ENCODE data around the gene TXNRD1.

Gene TXNRD1

DNA sequence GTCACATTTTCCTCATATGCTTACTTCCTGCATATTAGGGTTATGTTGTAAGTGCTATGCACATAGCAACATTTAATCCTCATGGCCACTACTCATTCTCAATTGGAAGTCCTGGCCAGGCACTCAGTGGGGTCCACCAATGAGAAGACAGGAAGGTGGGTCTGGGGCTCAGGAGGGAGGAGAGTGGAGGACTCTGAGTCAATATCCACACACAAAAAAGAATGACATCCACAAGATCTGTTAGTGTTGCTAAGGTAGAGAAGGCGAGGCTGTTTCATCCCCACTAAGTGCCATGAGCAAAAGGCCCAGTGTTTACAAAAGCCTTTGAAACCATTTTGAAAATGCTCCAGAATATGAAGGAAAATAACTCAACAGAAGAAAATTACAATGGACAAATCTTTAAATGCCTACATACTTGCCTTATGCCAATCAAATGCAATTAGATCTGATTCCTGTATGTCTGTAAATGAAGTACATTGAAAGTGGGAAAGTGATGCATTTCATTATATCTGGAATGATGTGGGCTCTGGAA lies 141.9 kb downstream of the TXNRD1 start:
- H3K4me3 ChIP-seq (ENCODE audit: control insufficient read depth, low read depth, low read length) = no peak overlapping the region
- peak; percentile 51 for DNase-seq (ENCODE audit: low read depth)
- TF ChIP-seq, protein P1, sequence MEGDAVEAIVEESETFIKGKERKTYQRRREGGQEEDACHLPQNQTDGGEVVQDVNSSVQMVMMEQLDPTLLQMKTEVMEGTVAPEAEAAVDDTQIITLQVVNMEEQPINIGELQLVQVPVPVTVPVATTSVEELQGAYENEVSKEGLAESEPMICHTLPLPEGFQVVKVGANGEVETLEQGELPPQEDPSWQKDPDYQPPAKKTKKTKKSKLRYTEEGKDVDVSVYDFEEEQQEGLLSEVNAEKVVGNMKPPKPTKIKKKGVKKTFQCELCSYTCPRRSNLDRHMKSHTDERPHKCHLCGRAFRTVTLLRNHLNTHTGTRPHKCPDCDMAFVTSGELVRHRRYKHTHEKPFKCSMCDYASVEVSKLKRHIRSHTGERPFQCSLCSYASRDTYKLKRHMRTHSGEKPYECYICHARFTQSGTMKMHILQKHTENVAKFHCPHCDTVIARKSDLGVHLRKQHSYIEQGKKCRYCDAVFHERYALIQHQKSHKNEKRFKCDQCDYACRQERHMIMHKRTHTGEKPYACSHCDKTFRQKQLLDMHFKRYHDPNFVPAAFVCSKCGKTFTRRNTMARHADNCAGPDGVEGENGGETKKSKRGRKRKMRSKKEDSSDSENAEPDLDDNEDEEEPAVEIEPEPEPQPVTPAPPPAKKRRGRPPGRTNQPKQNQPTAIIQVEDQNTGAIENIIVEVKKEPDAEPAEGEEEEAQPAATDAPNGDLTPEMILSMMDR (conservative IDR thresholded peaks at IDR 0.05; ENCODE audit: control insufficient read depth, insufficient read depth, low read depth, low read length) = no peak

DNA sequence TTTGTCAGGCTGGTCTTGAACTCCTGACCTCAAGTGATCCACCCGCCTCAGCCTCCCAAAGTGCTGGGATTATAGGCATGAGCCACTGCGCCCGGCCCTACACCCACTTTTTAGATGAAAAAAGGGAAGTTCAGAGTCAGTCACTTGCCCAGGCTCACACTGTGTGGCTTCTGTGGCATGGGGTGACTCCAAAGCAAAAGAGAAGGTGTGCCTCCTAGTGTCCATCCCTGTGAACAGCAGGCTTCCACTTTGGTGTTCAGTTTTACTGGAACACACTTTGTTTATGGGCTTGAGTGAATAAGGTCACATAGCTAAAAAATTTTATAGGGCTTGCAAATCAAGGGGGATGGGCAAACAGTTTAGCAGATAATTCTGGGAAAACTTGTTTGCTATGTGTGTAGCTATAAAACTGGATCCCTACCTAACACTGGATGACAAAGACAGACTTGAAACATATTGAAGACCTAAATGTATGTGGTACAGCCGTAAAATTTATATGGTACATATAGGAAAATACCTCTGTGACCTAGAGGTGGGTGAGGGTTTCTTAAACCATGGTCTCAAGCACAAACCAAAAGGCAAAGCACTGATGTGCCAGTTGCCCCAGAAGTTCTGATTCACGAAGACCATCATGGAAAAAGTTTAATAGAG lies 142.9 kb downstream of the TXNRD1 start:
- TF ChIP-seq, protein P1 (conservative IDR thresholded peaks at IDR 0.05; ENCODE audit: control insufficient read depth, insufficient read depth, low read depth, low read length) = peak; percentile 94
- DNase-seq (ENCODE audit: low read depth) = peak; percentile 58
- no peak overlapping the region for H3K4me3 ChIP-seq (ENCODE audit: control insufficient read depth, low read depth, low read length)

DNA sequence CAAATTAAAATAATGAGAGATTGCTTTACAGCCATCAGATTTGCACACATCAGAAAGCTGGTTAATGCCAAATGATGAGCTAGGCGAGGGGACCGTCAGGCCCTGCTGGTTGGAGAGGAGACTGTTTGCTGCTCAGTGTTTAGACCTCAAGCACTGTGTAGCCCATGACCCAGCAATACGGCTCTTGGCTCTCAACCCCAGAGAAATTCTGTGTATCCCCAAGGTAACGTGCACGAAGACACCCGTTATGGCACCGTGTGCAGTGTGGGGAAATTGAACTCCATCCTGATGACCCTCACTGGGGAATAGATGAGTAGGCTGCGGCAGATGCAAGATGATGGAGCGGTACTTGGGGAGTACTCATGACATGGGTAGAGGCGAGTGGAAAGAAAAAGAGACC lies 143.6 kb downstream of the TXNRD1 start:
- TF ChIP-seq, protein P1 (conservative IDR thresholded peaks at IDR 0.05; ENCODE audit: control insufficient read depth, insufficient read depth, low read depth, low read length) = no peak
- no peak for DNase-seq (ENCODE audit: low read depth)
- H3K4me3 ChIP-seq (ENCODE audit: control insufficient read depth, low read depth, low read length) = no peak overlapping the region

DNA sequence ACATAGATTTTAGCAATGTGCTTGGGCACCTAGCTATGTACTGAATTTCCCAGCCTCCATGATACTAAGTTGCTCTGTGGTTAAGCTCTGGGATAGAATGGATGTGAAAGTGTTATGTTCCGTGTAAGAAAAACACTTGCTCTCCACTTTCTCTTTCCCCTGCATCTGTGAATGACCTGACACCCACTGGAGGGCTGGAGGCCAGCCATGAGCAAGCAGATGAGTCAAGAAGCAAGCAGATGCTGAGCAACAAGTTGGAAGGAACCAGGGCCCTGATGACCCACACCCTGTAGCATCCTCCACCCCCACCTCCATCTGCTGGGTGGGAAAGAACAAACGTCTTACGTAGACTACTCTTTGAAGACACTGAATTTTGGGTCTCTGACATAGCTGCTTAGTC lies 144.6 kb downstream of the TXNRD1 start:
- TF ChIP-seq, protein P1 (conservative IDR thresholded peaks at IDR 0.05; ENCODE audit: control insufficient read depth, insufficient read depth, low read depth, low read length) = no peak
- H3K4me3 ChIP-seq (ENCODE audit: control insufficient read depth, low read depth, low read length) = no peak overlapping the region
- peak; percentile 50 for DNase-seq (ENCODE audit: low read depth)

- H3K4me3 ChIP-seq (ENCODE audit: control insufficient read depth, low read depth, low read length) = no peak overlapping the region
- DNase-seq (ENCODE audit: low read depth) = no peak
- TF ChIP-seq, protein P1 (conservative IDR thresholded peaks at IDR 0.05; ENCODE audit: control insufficient read depth, insufficient read depth, low read depth, low read length) = no peak
Observed at GRCh38 chr12:104360983-104361707, 145.6 kb downstream of the TXNRD1 start.

GRCh38 chr12:104365921-104366410 lies 150.4 kb downstream of the TXNRD1 start:
- H3K4me3 ChIP-seq (ENCODE audit: control insufficient read depth, low read depth, low read length) = no peak overlapping the region
- no peak for DNase-seq (ENCODE audit: low read depth)

More at GRCh38 chr12:104365921-104366410, 150.4 kb downstream of the TXNRD1 start:
- TF ChIP-seq, protein P1 (conservative IDR thresholded peaks at IDR 0.05; ENCODE audit: control insufficient read depth, insufficient read depth, low read depth, low read length) = no peak
